Inflammatory macrophage treated with lipopolysaccharide for 4 hours (primary cell): ENCODE results near the gene PECR.
A peak's percentile ranks its signal among the peaks of the same experiment; 100 is the strongest.

Experiments
- DNase-seq: peaks from one replicate; pipeline ENCODE4 v3.0.0-alpha.2; 2020

PECR gene

DNA sequence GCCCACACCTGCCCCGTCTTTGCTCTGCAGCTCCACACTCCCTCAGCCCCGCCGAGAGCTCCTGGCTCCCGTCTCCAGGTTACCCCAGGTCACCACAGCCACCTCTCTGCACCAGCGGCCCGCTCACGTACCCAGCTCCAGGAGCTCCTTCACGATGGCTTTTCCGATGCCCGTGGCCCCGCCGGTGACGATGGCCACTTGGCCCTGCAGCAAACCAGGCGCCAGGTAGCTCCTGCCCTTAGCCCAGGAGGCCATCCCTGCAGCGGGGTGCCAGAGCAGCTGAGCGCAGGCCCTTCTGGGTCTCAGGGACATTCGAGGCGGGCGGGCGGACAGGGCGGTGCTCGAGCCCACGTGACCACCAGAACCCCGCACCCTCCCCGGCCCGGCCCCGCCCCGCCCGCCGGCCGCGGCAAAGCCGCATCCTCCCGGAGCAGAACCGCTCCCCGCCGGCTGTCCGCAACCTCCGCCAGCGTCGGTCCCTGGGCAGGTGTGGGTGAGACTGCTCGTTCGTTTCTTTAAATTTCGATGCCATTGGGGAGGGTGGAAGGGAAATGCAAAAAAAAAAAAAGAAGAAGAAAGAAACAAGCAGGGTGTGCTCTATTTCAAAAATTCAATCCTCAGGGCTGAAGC, at the start of gene PECR, which contains the start of gene TMEM169:
Gene PECR (minus strand): TSS at position 323 of the 630 bp plus-strand sequence. CDS start 68 bp downstream, at position 255.
Gene TMEM169 (plus strand): TSS at position 433 of the 630 bp plus-strand sequence. CDS start 14,045 bp downstream, outside the sequence.
- peak; percentile 57 for DNase-seq

DNA sequence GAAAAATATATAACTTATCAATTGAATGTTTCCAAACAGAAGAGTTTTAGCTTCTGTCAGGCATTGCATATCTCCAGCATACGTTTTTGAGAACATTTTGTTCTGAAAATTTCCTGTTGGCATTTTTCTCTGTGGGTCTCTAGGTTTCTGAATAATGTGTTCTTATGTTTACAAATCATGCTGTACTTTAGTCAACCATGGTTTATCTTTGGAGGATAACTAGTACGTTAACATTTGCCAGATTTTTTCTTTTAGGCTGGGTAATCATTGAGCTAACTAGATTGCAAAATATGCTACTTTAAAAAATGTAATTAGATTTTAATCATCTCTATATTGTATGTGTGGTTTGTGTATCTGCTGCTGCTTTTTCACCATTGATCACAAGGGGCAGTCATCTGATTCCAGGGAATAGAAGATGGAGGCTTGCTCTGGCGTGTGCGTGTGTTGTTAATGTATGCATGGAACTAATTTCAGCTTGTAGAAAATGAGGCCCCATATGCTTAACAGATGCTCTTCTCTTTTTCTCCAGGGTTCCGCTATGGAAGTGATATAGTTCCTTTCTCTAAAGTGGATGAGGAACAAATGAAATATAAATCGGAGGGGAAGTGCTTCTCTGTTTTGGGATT, 48.9 kb upstream of the PECR start:
- DNase-seq = no peak

- DNase-seq = no peak
Measured at GRCh38 chr2:216126943-216127342, 45.3 kb upstream of the PECR start.

GRCh38 chr2:216121255-216121654, 39.6 kb upstream of the PECR start:
- DNase-seq = no peak

DNA sequence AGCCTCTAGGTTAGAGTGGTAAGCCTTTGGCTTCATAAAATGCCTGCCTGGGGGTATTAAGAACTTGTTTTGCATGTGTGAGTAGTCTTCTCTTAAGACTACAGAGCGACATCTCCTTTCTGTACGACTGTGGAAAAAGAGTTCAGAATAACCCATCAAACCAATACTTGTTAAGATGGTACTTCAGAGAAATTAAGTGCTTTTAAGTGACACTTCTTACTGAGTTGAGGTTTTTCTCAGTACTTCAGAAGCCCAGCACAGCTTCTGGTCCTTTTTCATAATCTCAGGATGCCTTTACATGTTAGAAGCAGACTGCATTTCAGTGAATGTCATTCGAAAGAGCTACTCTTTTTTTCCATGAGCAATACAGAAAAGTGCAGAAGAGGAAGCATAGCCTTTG, 38.4 kb upstream of the PECR start:
- no peak for DNase-seq

GRCh38 chr2:216119146-216119545, 37.5 kb upstream of the PECR start:
- DNase-seq = no peak

- no peak for DNase-seq
Measured at GRCh38 chr2:216118474-216118873, 36.9 kb upstream of the PECR start.

DNA sequence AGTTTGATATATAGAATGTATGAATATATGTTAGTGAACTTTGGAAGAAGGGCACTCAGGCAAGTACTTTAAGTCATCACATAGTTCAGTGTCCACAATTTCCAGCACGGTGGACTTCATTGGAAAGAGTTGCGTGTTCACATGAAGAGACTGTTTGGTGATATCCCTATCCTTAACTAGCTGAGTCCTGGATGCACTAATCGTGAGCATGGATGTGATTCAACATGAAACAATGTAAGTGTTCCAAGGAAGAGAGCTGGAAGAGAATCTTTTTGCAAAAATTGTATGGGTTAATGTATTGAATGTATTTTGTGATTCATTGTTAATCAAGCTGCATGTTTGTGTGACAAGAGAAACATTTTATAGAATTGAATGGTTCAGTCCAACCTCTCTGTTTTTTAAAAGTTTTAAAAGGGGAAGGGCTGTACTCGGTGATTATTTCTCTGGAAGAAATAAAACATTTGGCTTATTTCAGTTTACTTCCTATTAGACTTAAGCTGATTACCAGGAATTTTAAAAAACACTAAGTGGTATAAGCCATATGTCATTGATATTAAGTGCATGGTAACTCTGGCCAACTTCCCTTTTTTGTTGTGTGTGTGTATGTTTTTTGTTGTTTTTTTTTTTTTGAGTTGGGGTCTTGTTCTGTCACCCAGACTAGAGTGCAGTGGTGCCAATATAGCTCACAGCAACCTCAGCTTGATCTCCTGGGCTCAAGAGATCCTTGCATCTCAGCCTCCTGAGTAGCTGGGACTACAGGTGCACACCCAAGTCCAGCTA, 36.1 kb upstream of the PECR start:
- no peak for DNase-seq

DNA sequence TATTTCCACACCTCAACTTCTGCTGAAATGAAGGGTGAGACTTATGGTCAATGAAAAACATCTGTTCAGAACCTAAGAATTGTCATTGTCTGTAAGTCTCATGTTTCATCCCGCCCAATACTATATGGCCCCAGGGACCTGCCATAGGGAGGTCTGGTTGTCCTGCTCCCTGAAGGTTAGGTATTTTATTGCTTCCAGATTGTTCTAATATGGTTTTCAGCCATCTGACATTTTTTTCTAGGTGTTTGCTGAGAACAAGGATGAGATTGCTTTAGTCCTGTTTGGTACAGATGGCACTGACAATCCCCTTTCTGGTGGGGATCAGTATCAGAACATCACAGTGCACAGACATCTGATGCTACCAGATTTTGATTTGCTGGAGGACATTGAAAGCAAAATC, 34.8 kb upstream of the PECR start:
- DNase-seq = no peak

GRCh38 chr2:216114714-216115531, 33.3 kb upstream of the PECR start:
- peak; percentile 100 for DNase-seq

DNA sequence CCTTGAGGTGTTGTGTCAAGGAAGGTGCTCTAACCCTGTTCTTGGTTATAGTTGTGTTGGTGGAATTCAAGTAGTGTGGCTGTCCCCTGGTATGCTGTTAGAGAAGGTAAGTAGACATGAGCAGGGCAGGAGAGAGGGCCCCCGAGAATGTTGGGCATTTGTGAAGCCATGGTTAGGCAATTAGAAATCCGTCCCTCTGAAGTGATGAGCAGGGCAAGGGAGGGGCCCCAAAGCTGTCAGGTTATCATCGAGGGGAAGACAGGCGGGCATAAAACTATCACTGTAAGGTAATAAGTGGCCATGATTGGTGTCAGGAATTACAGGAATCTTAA, 32.7 kb upstream of the PECR start:
- DNase-seq = no peak

DNA sequence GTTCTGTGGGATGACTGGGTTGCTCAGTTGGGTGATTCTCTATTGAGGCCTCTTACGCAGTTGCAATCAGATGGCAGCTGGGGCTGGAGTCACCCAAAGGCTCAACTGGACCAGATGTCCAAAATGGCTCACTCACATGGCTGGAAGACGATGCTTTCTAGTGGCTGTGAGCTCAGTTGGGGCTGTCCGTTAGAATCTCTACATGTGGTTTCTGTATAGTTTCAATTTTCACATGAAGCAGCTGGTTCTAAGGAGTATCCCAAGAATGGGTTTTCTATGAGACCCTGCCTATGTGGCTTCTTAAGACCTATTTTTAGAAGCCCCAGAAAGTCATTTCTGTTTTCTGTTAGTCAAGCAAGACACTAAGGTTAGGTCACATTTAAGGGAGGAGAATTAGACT, 32.0 kb upstream of the PECR start:
- DNase-seq = no peak

- no peak for DNase-seq
Measured at GRCh38 chr2:216112926-216113325, 31.3 kb upstream of the PECR start.

GRCh38 chr2:216111122-216111521, 29.5 kb upstream of the PECR start:
- no peak for DNase-seq

DNA sequence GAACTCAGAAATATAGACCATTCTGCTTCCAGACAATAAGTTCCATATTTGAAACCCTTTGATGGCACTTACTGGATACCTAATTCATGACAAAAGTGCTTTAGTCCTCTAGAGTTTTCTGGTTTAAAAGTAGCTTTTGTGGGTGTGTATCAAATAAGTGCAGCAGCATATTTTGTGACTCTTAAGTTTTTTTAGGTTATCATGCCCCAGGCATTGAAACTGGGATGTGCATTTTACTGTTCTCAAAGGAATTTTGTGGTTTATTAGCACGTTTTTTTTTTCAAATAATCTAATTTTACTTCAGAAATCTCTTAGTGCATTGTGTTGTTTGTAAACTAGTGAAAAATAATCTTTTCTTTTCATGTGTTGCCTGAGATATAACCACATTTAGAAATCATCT, 29.0 kb upstream of the PECR start:
- DNase-seq = no peak

DNA sequence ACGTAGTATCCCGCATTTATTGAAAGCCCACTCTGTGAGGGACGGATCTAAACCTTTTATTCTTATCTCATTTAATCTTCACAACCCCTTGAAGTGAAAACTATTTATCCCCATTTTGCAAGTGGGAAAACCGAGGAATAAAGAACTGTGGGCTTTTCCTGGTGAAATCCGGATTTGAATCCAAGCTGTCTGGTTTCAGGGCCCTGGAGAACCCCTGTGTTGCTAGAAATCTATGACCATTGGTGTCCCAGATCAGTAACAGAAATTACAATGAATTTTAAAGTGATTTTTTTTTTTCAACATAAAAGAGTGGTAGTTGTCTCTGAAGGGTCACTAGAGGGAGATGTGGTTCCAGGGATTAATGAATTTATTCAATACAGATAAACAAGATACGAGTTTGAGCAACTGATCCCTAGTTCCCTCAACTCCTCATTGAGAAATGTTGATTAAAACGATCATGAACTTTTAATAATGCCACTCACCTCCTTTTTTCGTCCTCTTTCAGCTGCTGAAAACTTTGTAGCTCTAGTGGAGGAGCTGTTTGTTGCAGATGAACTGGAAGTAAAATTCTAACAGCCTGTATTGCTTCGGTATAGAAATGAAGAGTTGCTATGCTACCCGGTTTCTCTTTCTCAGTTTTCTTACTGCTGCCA, 28.5 kb upstream of the PECR start:
- DNase-seq = peak; percentile 58

DNA sequence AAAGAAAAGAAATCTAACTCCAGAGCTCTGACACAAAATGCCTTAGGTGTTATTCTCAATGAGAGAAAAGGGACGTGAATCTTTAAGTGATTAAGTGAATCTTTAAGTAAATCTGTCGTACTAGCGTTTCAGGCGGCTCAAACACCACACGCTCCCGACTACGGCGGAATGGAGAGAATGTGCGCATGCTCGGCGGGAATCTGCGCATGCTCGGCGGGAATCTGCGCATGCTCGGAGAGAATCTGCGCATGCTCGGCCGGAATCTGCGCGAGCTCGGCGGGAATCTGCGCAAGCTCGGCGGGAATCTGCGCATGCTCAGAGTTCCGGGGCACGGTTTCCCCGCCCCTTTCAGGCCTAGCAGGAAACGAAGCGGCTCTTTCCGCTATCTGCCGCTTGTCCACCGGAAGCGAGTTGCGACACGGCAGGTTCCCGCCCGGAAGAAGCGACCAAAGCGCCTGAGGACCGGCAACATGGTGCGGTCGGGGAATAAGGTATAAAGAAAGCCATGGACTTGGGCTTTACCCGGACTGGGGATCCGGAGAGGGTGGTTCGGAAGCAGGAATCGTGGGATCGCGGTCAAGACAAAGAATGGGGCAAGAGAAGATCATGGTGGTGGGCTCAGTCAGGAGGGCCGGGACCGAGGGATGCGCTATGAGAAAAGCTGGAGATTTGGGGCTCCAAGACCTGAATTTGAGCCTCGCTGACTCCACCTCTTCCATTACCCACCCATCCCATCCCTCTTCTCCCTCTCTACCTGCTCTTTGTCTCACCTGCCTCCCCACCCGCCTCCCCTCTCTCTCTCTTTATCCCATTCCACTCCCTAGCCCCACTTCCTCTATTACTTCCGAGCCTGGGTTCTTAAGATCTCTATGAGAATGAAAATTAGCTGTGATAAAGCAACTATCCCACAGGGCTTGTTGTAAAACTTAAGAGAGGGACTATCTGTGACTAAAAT, 27.6 kb upstream of the PECR start, which contains the start of gene XRCC5:
Gene XRCC5 (plus strand): TSS at position 382 of the 955 bp plus-strand sequence. CDS start 89 bp downstream, at position 471.
- DNase-seq = peak; percentile 98

DNA sequence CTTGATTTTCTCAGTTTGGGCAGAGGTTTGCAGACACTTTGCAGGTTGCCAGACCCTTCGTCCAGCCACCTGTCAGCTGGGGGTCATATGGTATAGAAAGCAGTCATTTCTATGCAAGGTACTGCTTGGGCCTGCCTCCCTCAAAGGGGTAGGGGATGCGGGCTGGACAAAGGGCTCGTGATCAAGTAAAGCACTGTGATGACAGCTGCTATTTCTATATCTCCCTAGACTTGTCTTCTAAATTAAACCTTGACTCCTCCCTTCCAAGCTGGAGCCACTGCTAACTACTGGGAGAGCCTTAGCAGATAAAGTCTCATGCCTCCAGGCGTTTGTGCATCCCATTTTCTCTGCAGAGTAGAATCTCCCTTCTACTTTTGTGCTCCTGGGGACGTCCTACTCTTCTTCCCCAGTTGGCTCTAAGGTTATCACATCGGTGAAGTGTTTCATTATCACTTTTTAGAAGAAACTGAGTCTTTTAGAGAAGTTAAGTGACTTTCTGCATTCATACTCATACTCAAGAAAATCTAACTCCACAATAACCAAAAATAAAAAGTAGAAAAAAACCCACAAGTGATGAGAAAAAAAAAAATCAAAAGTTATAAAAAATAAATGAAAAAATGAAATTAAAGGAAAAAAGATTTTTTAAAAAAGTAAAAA, 26.8 kb upstream of the PECR start:
- DNase-seq = no peak

GRCh38 chr2:216107760-216108159, 26.2 kb upstream of the PECR start:
- DNase-seq = no peak

- DNase-seq = no peak
Measured at GRCh38 chr2:216107320-216107719, 25.7 kb upstream of the PECR start.

- DNase-seq = no peak
Measured at GRCh38 chr2:216104691-216105090, 23.1 kb upstream of the PECR start.
